ENCODE measurements around the gene GOSR1. TPM values are rescaled to one million over a fixed set of nuclear protein-coding genes. Genes with fewer than 3 reads are reported as not detected.

GOSR1 gene
- total RNA-seq, 2 donors from 2014 or later = 50.8 to 57.3 TPM

DNA sequence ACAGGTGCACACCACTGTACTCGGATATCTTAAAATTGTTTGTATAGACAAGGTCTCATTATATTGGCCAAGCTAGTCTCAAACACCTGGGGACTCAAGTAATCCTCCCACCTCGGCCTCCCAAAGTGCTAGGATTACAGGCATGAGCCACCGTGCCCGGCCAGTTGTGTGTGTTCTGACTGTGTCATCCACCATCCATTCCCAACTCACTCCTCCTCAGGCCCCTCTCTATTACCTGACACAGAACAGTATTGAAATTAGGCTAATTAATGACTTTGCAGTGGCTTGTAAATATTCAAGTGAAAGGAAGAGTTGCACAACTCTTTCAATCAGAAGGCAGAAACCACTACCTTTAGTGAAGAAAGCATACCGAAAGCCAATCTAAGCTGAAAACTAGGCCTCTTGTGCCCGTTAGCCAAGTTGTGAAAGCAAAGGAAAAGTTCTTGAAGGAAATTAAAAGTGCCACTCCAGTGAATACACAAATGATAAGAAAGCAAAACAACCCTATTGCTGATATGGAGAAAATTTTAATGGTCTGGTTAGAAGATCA, 28.7 kb downstream of the GOSR1 start:
- peaks cover 11% of the 10 kb centered on the region for H3K9me3 ChIP-seq (ENCODE audit: control insufficient read depth, low read length)
- no peaks in the 10 kb centered on the region for H3K4me1 ChIP-seq (ENCODE audit: control insufficient read depth, insufficient read depth, low read length)
- DNase-seq = no peak
- H3K27me3 ChIP-seq (ENCODE audit: control insufficient read depth, insufficient read depth, low read length, poor library complexity, severe bottlenecking) = no peaks in the 10 kb centered on the region
- peaks cover 53% of the 10 kb centered on the region for H3K36me3 Mint-ChIP-seq (ENCODE audit: low read depth)
- peaks cover 75% of the 10 kb centered on the region for H3K36me3 ChIP-seq (ENCODE audit: control insufficient read depth, insufficient read depth, low read length)
- TF ChIP-seq, protein P1, sequence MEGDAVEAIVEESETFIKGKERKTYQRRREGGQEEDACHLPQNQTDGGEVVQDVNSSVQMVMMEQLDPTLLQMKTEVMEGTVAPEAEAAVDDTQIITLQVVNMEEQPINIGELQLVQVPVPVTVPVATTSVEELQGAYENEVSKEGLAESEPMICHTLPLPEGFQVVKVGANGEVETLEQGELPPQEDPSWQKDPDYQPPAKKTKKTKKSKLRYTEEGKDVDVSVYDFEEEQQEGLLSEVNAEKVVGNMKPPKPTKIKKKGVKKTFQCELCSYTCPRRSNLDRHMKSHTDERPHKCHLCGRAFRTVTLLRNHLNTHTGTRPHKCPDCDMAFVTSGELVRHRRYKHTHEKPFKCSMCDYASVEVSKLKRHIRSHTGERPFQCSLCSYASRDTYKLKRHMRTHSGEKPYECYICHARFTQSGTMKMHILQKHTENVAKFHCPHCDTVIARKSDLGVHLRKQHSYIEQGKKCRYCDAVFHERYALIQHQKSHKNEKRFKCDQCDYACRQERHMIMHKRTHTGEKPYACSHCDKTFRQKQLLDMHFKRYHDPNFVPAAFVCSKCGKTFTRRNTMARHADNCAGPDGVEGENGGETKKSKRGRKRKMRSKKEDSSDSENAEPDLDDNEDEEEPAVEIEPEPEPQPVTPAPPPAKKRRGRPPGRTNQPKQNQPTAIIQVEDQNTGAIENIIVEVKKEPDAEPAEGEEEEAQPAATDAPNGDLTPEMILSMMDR (conservative IDR thresholded peaks at IDR 0.05) = no peak
- peaks cover 15% of the 10 kb centered on the region for H3K4me1 Mint-ChIP-seq
- H3K27me3 Mint-ChIP-seq (ENCODE audit: insufficient read depth) = no peaks in the 10 kb centered on the region
- H3K27ac Mint-ChIP-seq = peak overlapping the region; percentile 29
- no peak overlapping the region for H3K4me3 Mint-ChIP-seq
- no peak overlapping the region for H3K9ac ChIP-seq (ENCODE audit: extremely low read depth, low read length, poor library complexity, severe bottlenecking)
- no peak overlapping the region for H3K4me3 ChIP-seq (ENCODE audit: low read length)
- peaks cover 3% of the 10 kb centered on the region for H3K9me3 Mint-ChIP-seq
- 93 to 95% methylated on average over 6 of the region's 6 CpGs for WGBS, 2 experiments (ENCODE audit: insufficient coverage in 1 of 2, insufficient read length in 1 of 2)
- no peak overlapping the region for H3K27ac ChIP-seq (ENCODE audit: low read depth, low read length)

DNA sequence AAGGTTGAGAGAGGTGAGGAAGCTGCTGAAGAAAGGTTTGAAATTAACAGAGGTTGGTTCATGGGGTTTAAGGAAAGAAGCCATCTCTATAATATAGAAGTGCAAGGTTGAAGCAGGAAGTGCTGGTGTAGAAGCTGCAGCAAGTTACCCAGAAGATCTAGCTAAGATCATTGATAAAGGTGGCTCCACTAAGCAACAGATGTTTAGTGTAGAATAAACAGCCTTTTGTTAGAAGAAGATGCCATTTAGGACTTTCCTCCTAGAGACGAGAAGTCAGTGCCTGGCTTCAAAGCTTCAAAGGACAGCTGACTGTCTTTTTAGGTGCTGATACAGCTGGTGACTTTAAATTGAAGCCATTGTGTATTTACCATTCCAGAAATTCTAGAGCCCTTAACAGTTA, 29.3 kb downstream of the GOSR1 start:
- no peaks in the 10 kb centered on the region for H3K27me3 Mint-ChIP-seq (ENCODE audit: insufficient read depth)
- Histone ChIP-seq H3K36me3 (ENCODE audit: control insufficient read depth, insufficient read depth, low read length) (peaks cover 74% of the 10 kb centered on the region), H3K4me3 (ENCODE audit: low read length) (no peak overlapping the region), H3K9ac (ENCODE audit: extremely low read depth, low read length, poor library complexity, severe bottlenecking) (no peak overlapping the region), H3K27ac (ENCODE audit: low read depth, low read length) (no peak overlapping the region), H3K27me3 (ENCODE audit: control insufficient read depth, insufficient read depth, low read length, poor library complexity, severe bottlenecking) (no peaks in the 10 kb centered on the region), H3K4me1 (ENCODE audit: control insufficient read depth, insufficient read depth, low read length) (no peaks in the 10 kb centered on the region), H3K9me3 (ENCODE audit: control insufficient read depth, low read length) (peaks cover 11% of the 10 kb centered on the region)
- H3K9me3 Mint-ChIP-seq = no peaks in the 10 kb centered on the region
- peaks cover 49% of the 10 kb centered on the region for H3K36me3 Mint-ChIP-seq (ENCODE audit: low read depth)
- TF ChIP-seq, protein P1 (conservative IDR thresholded peaks at IDR 0.05) = no peak
- H3K27ac Mint-ChIP-seq = peak overlapping the region; percentile 29
- no peak overlapping the region for H3K4me3 Mint-ChIP-seq
- WGBS, 2 experiments (ENCODE audit: insufficient coverage in 1 of 2, insufficient read length in 1 of 2) = 89 to 96% methylated on average over 1 of the region's 1 CpG
- peaks cover 15% of the 10 kb centered on the region for H3K4me1 Mint-ChIP-seq
- no peak for DNase-seq

DNA sequence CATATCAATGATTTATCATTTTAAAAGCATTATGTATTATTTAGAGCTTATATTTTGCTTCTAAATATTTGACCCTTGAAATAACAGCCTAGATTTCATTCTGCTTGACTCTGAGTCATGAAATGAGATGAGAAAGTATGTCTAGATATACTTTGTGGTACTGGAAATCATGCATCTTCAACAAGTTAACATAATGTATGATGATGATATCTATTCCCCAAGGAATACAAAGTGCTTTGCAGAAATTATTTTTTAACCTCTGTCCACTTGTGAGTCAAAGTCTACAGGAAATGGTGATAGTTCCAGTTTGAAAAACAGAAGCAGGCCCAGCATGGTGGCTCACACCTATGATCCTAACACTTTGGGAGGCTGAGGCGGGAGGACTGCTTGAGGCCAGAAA, 36.1 kb downstream of the GOSR1 start:
- Mint-ChIP-seq H3K27me3 (ENCODE audit: insufficient read depth) (no peaks in the 10 kb centered on the region), H3K27ac (no peak overlapping the region), H3K9me3 (no peaks in the 10 kb centered on the region), H3K4me1 (no peaks in the 10 kb centered on the region), H3K4me3 (no peak overlapping the region), H3K36me3 (ENCODE audit: low read depth) (peaks cover 36% of the 10 kb centered on the region)
- no peak overlapping the region for H3K4me3 ChIP-seq (ENCODE audit: low read length)
- DNase-seq = no peak
- WGBS, 2 experiments (ENCODE audit: insufficient coverage in 1 of 2, insufficient read length in 1 of 2) = 100% methylated on average over 1 of the region's 1 CpG
- no peak overlapping the region for H3K27ac ChIP-seq (ENCODE audit: low read depth, low read length)
- H3K36me3 ChIP-seq (ENCODE audit: control insufficient read depth, insufficient read depth, low read length) = peaks cover 65% of the 10 kb centered on the region
- H3K27me3 ChIP-seq (ENCODE audit: control insufficient read depth, insufficient read depth, low read length, poor library complexity, severe bottlenecking) = no peaks in the 10 kb centered on the region
- H3K9ac ChIP-seq (ENCODE audit: extremely low read depth, low read length, poor library complexity, severe bottlenecking) = no peak overlapping the region
- TF ChIP-seq, protein P1 (conservative IDR thresholded peaks at IDR 0.05) = no peak
- no peaks in the 10 kb centered on the region for H3K4me1 ChIP-seq (ENCODE audit: control insufficient read depth, insufficient read depth, low read length)
- no peaks in the 10 kb centered on the region for H3K9me3 ChIP-seq (ENCODE audit: control insufficient read depth, low read length)

Data from endodermal cell (in vitro differentiated cells).